ENCODE data around the gene PLEKHA7. TPM values are rescaled to one million over a fixed set of nuclear protein-coding genes. Genes with fewer than 3 reads are reported as not detected.

PLEKHA7 gene
- total and polyA plus RNA-seq, 2 of the 4 experiments (the other 2 are of a cell fraction) = 0.12 TPM; not detected in 1

DNA sequence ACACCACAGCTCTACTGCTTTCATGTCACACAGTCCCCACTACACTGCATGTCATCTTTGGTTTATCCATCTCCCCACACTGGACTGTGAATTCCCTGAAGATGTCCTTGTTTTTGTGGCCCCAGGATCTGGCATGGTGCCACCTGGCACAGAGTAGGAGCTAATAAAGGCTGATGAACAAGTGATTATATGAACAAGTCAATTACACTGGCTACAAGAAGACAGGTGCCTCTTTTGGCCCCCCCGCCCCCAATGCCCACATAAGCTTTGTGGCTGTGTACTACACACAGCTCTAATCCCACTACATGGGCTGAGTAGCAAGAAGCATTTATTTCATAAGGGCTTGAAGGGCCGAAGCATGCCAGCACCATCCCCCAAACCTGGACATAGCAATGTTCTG, 24.7 kb downstream of the PLEKHA7 start:
- Histone ChIP-seq H3K9me3 (ENCODE audit: control insufficient read depth, insufficient read depth, low read length) (no peaks in the 10 kb centered on the region), H3K79me1 (ENCODE audit: low read depth in 1 of 2, low read length in 2 of 2) (no peaks in the 10 kb centered on the region), H3K18ac (ENCODE audit: low read depth, low read length) (no peak overlapping the region), H2BK20ac (ENCODE audit: low read depth, low read length) (no peak overlapping the region), H2AK5ac (ENCODE audit: low read depth, low read length) (no peak overlapping the region), H3K4me2 (ENCODE audit: low read depth, low read length) (no peak overlapping the region), H3K9me1 (ENCODE audit: insufficient read depth, low read length) (no peaks in the 10 kb centered on the region), H3K4me1 (ENCODE audit: control insufficient read depth, insufficient read depth, low read length) (no peaks in the 10 kb centered on the region), H4K91ac (ENCODE audit: insufficient read depth, low read depth, low read length) (no peak overlapping the region), H4K8ac (ENCODE audit: low read depth in 2 of 2, low read length in 2 of 2) (no peak overlapping the region), H3K4me3 (ENCODE audit: insufficient read depth, low read depth, low read length) (no peak overlapping the region), H3K14ac (replicated peaks; ENCODE audit: low read depth, low read length) (no peak overlapping the region), H3K36me3 (ENCODE audit: control insufficient read depth, insufficient read depth, low read length) (no peaks in the 10 kb centered on the region), H3K23ac (ENCODE audit: low read depth, low read length) (no peak overlapping the region), H2BK15ac (ENCODE audit: low read depth, low read length) (no peak overlapping the region), H3K4ac (ENCODE audit: low read depth, low read length) (no peak overlapping the region), H2AFZ (replicated peaks; ENCODE audit: low read length, poor library complexity) (no peak overlapping the region), H3K56ac (ENCODE audit: extremely low read depth, insufficient read depth, low read length) (no peak overlapping the region), H4K20me1 (ENCODE audit: insufficient read depth, low read length) (no peaks in the 10 kb centered on the region), H2AK9ac (replicated peaks; ENCODE audit: low read depth, low read length, poor library complexity) (no peak overlapping the region), H2BK120ac (ENCODE audit: low read depth, low read length) (no peak overlapping the region), H2BK5ac (ENCODE audit: low read depth, low read length, poor library complexity, severe bottlenecking) (no peak overlapping the region), H3K27ac (ENCODE audit: insufficient read depth, low read length) (no peak overlapping the region), H3K27me3 (ENCODE audit: control insufficient read depth, insufficient read depth, low read length) (no peaks in the 10 kb centered on the region), H4K5ac (ENCODE audit: low read depth, low read length) (no peak overlapping the region), H3K9ac (ENCODE audit: low read depth, low read length) (no peak overlapping the region)
- no CpG with 5 or more reads among the region's 2 CpGs for WGBS, 2 experiments (ENCODE audit: extremely low coverage in 2 of 2, insufficient read length in 1 of 2)
- POLR2A ChIA-PET (ENCODE audit: unreplicated experiment) = no interaction called here
- no peak for TF ChIP-seq SMC3 (IDR thresholded peaks at IDR 0.05; ENCODE audit: low read depth, low read length)
- no peak for TF ChIP-seq RCOR1 (IDR thresholded peaks at IDR 0.05; ENCODE audit: insufficient replicate concordance, low read length)
- TF ChIP-seq BHLHE40 (IDR thresholded peaks at IDR 0.05; ENCODE audit: low read depth, low read length) = no peak
- TF ChIP-seq USF2 (IDR thresholded peaks at IDR 0.05; ENCODE audit: low read depth, low read length) = no peak
- no peak for TF ChIP-seq FOS (IDR thresholded peaks at IDR 0.05; ENCODE audit: low read depth, low read length)
- TF ChIP-seq RAD21 (IDR thresholded peaks at IDR 0.05; ENCODE audit: low read length) = no peak
- TF ChIP-seq MAFK (IDR thresholded peaks at IDR 0.05; ENCODE audit: low read depth, low read length) = no peak
- DNase-seq = no peak
- intact Hi-C loops (cut with micrococcal nuclease) (no loop called here), dilution Hi-C loops (cut with HindIII; ENCODE audit: low sequenced_read_pairs, unreplicated experiment) (no loop called here), in situ Hi-C loops (cut with MboI; ENCODE audit: low sequenced_read_pairs) (no loop called here)
- ATAC-seq (ENCODE audit: low read depth) = no peak
- no TSS peak for BruUV-seq (replicated peaks)
- CTCF ChIA-PET = no interaction called here
